HepG2 (cell line): Measurements from ENCODE around the gene ST6GALNAC2. TPM values are rescaled to one million over a fixed set of nuclear protein-coding genes. Genes with fewer than 3 reads are reported as not detected.

Experiments
- AGO2 ChIP-seq: fragments of 200-400 bp; formaldehyde crosslinking; optimal IDR thresholded peaks from 2 replicates; pipeline ENCODE3; 2017; ENCODE audit warnings: mild to moderate bottlenecking, low read depth, low read length, moderate library complexity
- DPF2 ChIP-seq: sonication (generic); formaldehyde crosslinking; IDR thresholded peaks from 2 replicates; pipeline ENCODE4 v1.4.0; 2020; ENCODE audit warnings: mild to moderate bottlenecking, low read depth, missing genetic modification reagents, borderline replicate concordance
- EEA1 ChIP-seq: sonication (generic); formaldehyde crosslinking; IDR thresholded peaks from 2 replicates; pipeline ENCODE4 v1.5.1; 2020; ENCODE audit warnings: mild to moderate bottlenecking, missing genetic modification reagents, borderline replicate concordance
- FOXP1 ChIP-seq, 2 experiments: fragments of 450-650 bp in 1 of 2; IDR thresholded peaks; 2 replicates each; pipeline ENCODE4 v1.6.1; 2017 to 2018; ENCODE audit warnings: antibody characterized with exemption in 1 of 2
- HNF4G ChIP-seq, 2 experiments: sonication (generic) in 1 of 2; formaldehyde crosslinking in 1 of 2; IDR thresholded peaks; 2 replicates each; pipeline versions ENCODE4 v1.4.0 to v1.6.1; 2011 to 2020; ENCODE audit warnings: borderline replicate concordance in 2 of 2, low read depth in 2 of 2, mild to moderate bottlenecking in 2 of 2, low read length in 1 of 2, missing genetic modification reagents in 1 of 2, moderate library complexity in 1 of 2
- HOMEZ ChIP-seq: IDR thresholded peaks from 2 replicates; pipeline ENCODE4 v1.6.1; 2016; ENCODE audit warnings: low read depth
- SRF ChIP-seq: IDR thresholded peaks from 2 replicates; pipeline ENCODE4 v1.6.1; 2011; ENCODE audit warnings: mild to moderate bottlenecking, low read depth, low read length, moderate library complexity
- ZBTB44 ChIP-seq: sonication (generic); formaldehyde crosslinking; IDR thresholded peaks from 2 replicates; pipeline ENCODE4 v1.4.0; 2020; ENCODE audit warnings: missing genetic modification reagents
- ZFX ChIP-seq: sonication (generic); formaldehyde crosslinking; IDR thresholded peaks from 2 replicates; pipeline ENCODE4 v1.4.0; 2020; ENCODE audit warnings: mild to moderate bottlenecking, low read depth, missing genetic modification reagents, moderate library complexity
- ZNF263 ChIP-seq: sonication (generic); formaldehyde crosslinking; IDR thresholded peaks from 2 replicates; pipeline ENCODE4 v1.4.0; 2020; ENCODE audit warnings: missing genetic modification reagents
- ZNF564 ChIP-seq: sonication (generic); formaldehyde crosslinking; IDR thresholded peaks from 2 replicates; pipeline ENCODE4 v1.8.1; 2023; ENCODE audit warnings: mild to moderate bottlenecking, missing genetic modification reagents
- ZNF749 ChIP-seq: sonication (generic); formaldehyde crosslinking; IDR thresholded peaks from 2 replicates; pipeline ENCODE4 v1.8.0; 2022; ENCODE audit warnings: mild to moderate bottlenecking, missing genetic modification reagents, moderate library complexity, borderline replicate concordance
- polyA plus RNA-seq, 8 experiments: library from polyadenylated mRNA; depleted of rRNA in 3 of 8; stranded (reverse) in 7 of 8; unstranded in 1 of 8; fragments of >200 nt; fragmentation: Illumina TruSeq in 4 of 8; extraction: Trizol in 4 of 8; gene quantifications; 2 replicates each; pipeline versions ENCODE4 v1.2.1 to v1.2.3, GENCODE V29; 2011 to 2016; ENCODE audit warnings: low read depth in 4 of 8, missing spikeins in 1 of 8, mixed read lengths in 1 of 8; ENCODE audit not compliant: insufficient read depth in 1 of 8
- total RNA-seq, 5 experiments: library from RNA; depleted of rRNA; stranded (reverse); fragments of >200 nt; fragmentation: Illumina TruSeq; extraction: Trizol; gene quantifications; 2 replicates each; pipeline ENCODE4 v1.2.3, GENCODE V29; 2016; ENCODE audit warnings: low read depth in 1 of 5
- TF ChIP-seq, protein P1 (sequence below): sonication (generic); formaldehyde crosslinking; IDR thresholded peaks from 2 replicates; pipeline ENCODE4 v1.8.1; 2023; ENCODE audit warnings: mild to moderate bottlenecking, moderate library complexity, missing genetic modification reagents
- TF ChIP-seq, protein P2 (sequence below): IDR thresholded peaks from 2 replicates; pipeline ENCODE4 v1.6.1; 2012; ENCODE audit warnings: low read depth, low read length, improper control_type of control experiment
- TF ChIP-seq, protein P3 (sequence below): sonication (generic); formaldehyde crosslinking; IDR thresholded peaks from 2 replicates; pipeline ENCODE4 v1.9.0; 2021; ENCODE audit warnings: missing genetic modification reagents, borderline replicate concordance

ST6GALNAC2 gene
- total and polyA plus RNA-seq, 2 of the 13 experiments (the other 11 are each of a cell fraction or from before 2014, with no cell fraction given), result 0.12 to 0.49 TPM

DNA sequence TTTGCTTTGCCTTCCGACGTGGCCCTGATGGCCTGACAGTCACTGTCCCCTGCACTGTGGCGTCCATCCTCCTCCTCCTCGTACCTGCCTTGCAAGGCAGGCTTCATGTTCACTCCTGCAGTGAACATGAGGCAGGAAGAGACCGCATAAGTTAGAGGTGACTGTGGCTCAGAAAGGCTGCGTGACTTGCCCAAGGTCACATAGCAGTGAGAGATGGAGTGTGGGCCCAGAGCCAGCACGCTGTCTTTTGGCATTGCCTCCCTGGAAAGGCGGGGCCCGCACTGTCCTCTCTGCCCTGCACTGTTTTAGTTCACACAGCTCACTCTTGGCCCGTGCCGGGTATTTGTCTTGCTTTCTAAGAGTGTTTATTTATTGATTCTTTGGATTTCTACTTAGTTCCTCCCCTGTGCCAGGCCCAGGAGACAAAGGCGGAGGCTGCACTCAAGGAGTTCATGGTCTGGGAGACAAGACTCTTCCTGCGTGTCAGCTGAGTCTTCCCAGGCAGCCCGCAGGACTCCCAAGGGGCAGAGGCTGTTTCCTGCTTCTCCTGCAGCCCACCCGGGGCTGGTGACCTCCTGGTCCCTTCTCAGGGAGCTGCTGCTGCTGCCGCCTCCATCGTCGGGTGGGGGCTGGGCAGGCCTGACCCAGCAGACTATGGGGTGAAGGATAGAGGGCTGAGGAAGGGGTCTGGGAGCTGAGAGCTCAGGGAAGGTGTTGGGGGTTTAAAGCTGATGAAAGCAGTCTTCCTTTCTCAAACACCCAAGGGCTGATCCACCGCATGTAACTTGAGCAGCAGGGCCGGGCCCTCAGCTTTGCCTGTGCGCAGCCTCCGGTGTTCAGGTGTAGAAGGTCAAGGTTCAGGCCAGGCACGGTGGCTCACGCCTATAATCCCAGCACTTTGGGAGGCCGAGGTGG lies 60.8 kb downstream of the ST6GALNAC2 start (continued):
- TF ChIP-seq ZNF263 (CRISPR knock-in tag) (peak; percentile 48), ZNF749 (no peak), FOXP1 (IDR thresholded peaks at IDR 0.05) (no peak), FOXP1 (CRISPR knock-in tag; IDR thresholded peaks at IDR 0.05) (peak; percentile 82), AGO2 (no peak), SRF (no peak), HNF4G (IDR thresholded peaks at IDR 0.05; ENCODE audit: borderline replicate concordance, low read depth, low read length) (no peak), HNF4G (CRISPR knock-in tag; IDR thresholded peaks at IDR 0.05; ENCODE audit: borderline replicate concordance, low read depth) (no peak), ZNF564 (CRISPR knock-in tag) (no peak), DPF2 (no peak; the same call in 1 of the 2 replicates), ZFX (CRISPR knock-in tag) (peak; percentile 74), EEA1 (CRISPR knock-in tag) (no peak), HOMEZ (CRISPR knock-in tag) (no peak), ZBTB44 (CRISPR knock-in tag) (no peak)
- TF ChIP-seq, protein P1, sequence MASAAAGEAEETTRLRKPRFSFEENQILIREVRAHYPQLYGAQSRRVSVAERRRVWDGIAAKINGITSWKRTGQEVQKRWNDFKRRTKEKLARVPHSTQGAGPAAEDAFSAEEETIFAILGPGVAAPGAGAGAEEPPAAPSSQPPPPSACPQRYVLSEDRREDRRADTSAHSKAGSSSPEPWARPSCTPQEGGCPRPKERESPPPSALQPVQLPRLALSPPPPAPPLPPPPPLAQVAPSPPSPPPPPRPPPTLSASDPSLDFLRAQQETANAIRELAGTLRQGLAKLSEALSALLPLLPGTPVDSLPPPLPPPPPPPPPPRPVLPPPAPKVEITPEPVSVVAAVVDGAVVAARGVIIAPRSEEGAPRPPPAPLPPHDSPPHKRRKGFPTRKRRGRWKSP (CRISPR knock-in tag), result 0 out of 2 replicates have a peak, but pooled peaks have one; percentile 72
- TF ChIP-seq, protein P2, sequence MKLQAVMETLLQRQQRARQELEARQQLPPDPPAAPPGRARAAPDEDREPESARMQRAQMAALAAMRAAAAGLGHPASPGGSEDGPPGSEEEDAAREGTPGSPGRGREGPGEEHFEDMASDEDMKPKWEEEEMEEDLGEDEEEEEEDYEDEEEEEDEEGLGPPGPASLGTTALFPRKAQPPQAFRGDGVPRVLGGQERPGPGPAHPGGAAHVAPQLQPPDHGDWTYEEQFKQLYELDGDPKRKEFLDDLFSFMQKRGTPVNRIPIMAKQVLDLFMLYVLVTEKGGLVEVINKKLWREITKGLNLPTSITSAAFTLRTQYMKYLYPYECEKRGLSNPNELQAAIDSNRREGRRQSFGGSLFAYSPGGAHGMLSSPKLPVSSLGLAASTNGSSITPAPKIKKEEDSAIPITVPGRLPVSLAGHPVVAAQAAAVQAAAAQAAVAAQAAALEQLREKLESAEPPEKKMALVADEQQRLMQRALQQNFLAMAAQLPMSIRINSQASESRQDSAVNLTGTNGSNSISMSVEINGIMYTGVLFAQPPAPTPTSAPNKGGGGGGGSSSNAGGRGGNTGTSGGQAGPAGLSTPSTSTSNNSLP, result no peak
- TF ChIP-seq, protein P3, sequence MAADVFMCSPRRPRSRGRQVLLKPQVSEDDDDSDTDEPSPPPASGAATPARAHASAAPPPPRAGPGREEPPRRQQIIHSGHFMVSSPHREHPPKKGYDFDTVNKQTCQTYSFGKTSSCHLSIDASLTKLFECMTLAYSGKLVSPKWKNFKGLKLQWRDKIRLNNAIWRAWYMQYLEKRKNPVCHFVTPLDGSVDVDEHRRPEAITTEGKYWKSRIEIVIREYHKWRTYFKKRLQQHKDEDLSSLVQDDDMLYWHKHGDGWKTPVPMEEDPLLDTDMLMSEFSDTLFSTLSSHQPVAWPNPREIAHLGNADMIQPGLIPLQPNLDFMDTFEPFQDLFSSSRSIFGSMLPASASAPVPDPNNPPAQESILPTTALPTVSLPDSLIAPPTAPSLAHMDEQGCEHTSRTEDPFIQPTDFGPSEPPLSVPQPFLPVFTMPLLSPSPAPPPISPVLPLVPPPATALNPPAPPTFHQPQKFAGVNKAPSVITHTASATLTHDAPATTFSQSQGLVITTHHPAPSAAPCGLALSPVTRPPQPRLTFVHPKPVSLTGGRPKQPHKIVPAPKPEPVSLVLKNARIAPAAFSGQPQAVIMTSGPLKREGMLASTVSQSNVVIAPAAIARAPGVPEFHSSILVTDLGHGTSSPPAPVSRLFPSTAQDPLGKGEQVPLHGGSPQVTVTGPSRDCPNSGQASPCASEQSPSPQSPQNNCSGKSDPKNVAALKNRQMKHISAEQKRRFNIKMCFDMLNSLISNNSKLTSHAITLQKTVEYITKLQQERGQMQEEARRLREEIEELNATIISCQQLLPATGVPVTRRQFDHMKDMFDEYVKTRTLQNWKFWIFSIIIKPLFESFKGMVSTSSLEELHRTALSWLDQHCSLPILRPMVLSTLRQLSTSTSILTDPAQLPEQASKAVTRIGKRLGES, result no peak
